Chondrocyte (in vitro differentiated cells): Measurements from ENCODE around the gene ADAR. TPM values are rescaled to one million over a fixed set of nuclear protein-coding genes. Genes with fewer than 3 reads are reported as not detected.
A peak's percentile ranks its signal among the peaks of the same experiment; 100 is the strongest.

Experiments
- DNase-seq: peaks from one replicate; pipeline ENCODE4 v3.0.0; 2021; ENCODE audit warnings: mixed read lengths, low spot score
- H3K27ac Mint-ChIP-seq: one replicate; pipeline ENCODE4 v1.8.0; 2021; ENCODE audit warnings: mild to moderate bottlenecking, moderate library complexity, mixed read lengths; ENCODE audit not compliant: unreplicated experiment
- H3K27me3 Mint-ChIP-seq: 2 replicates; pipeline ENCODE4 v1.8.0; 2021; ENCODE audit warnings: low read depth, mixed read lengths
- H3K36me3 Mint-ChIP-seq: 2 replicates; pipeline ENCODE4 v1.8.0; 2021; ENCODE audit warnings: low read depth, mixed read lengths
- H3K4me1 Mint-ChIP-seq: 2 replicates; pipeline ENCODE4 v1.8.0; 2021; ENCODE audit warnings: low read depth, mild to moderate bottlenecking, mixed read lengths
- H3K4me3 Mint-ChIP-seq: one replicate; pipeline ENCODE4 v1.8.0; 2021; ENCODE audit warnings: mild to moderate bottlenecking, moderate library complexity, mixed read lengths; ENCODE audit not compliant: unreplicated experiment
- H3K9me3 Mint-ChIP-seq: 2 replicates; pipeline ENCODE4 v1.8.0; 2021; ENCODE audit warnings: low read depth, mixed read lengths
- CTCF ChIP-seq: fragments of 200-600 bp; sonication (generic); IDR thresholded peaks from 2 replicates; pipeline ENCODE4 v1.5.0; 2021; ENCODE audit warnings: antibody characterized with exemption, mild to moderate bottlenecking, moderate library complexity
- total RNA-seq: library from RNA; stranded (reverse); gene quantifications from 3 replicates; pipeline ENCODE4 v1.2.1, GENCODE V29; 2021

The ADAR gene
- total RNA-seq, 1 donor from 2014 or later = 125 TPM

GRCh38 chr1:154550657-154551056 lies 57.3 kb downstream of the ADAR start:
- DNase-seq = no peak
- Mint-ChIP-seq H3K4me1 (peaks cover 20% of the 10 kb centered on the region), H3K9me3 (no peaks in the 10 kb centered on the region), H3K27ac (peak overlapping the region; percentile 60), H3K36me3 (peaks cover 44% of the 10 kb centered on the region), H3K27me3 (no peaks in the 10 kb centered on the region), H3K4me3 (no peak overlapping the region)
- TF ChIP-seq CTCF = no peak

- Mint-ChIP-seq H3K4me3 (no peak overlapping the region), H3K9me3 (no peaks in the 10 kb centered on the region), H3K4me1 (peaks cover 16% of the 10 kb centered on the region), H3K27me3 (no peaks in the 10 kb centered on the region), H3K27ac (no peak overlapping the region), H3K36me3 (peaks cover 42% of the 10 kb centered on the region)
- no peak for TF ChIP-seq CTCF
- no peak for DNase-seq
Observed at GRCh38 chr1:154550070-154550469, 57.9 kb downstream of the ADAR start.

GRCh38 chr1:154549202-154549770 lies 58.7 kb downstream of the ADAR start:
- Mint-ChIP-seq H3K36me3 (peaks cover 36% of the 10 kb centered on the region), H3K27ac (no peak overlapping the region), H3K9me3 (no peaks in the 10 kb centered on the region), H3K4me3 (no peak overlapping the region), H3K27me3 (no peaks in the 10 kb centered on the region), H3K4me1 (peaks cover 15% of the 10 kb centered on the region)
- no peak for TF ChIP-seq CTCF
- DNase-seq = no peak

GRCh38 chr1:154548028-154548427 lies 60.0 kb downstream of the ADAR start:
- no peak for DNase-seq
- Mint-ChIP-seq H3K27me3 (no peaks in the 10 kb centered on the region), H3K36me3 (peaks cover 27% of the 10 kb centered on the region), H3K4me1 (peaks cover 8% of the 10 kb centered on the region), H3K27ac (no peak overlapping the region), H3K4me3 (no peak overlapping the region), H3K9me3 (no peaks in the 10 kb centered on the region)
- no peak for TF ChIP-seq CTCF

GRCh38 chr1:154547105-154547732 lies 60.8 kb downstream of the ADAR start:
- Mint-ChIP-seq H3K4me1 (peaks cover 8% of the 10 kb centered on the region), H3K27ac (no peak overlapping the region), H3K36me3 (peaks cover 23% of the 10 kb centered on the region), H3K27me3 (peaks cover 2% of the 10 kb centered on the region), H3K4me3 (no peak overlapping the region), H3K9me3 (no peaks in the 10 kb centered on the region)
- DNase-seq = no peak
- TF ChIP-seq CTCF = no peak
